ENCODE measurements around the gene TTC39C. TPM values are rescaled to one million over a fixed set of nuclear protein-coding genes. Genes with fewer than 3 reads are reported as not detected.
A peak's percentile ranks its signal among the peaks of the same experiment; 100 is the strongest.
"Not testable (repeated sequence)": the region's sequence is repeated elsewhere in the genome, so short reads cannot be mapped to it uniquely, and the experiment has no call there.

Gene TTC39C
- total and polyA plus RNA-seq, 5 experiments from 2014 or later = 36.5 to 83.3 (median 60.6) TPM

- H3K4me3 Mint-ChIP-seq = no peak overlapping the region
- H3K36me3 Mint-ChIP-seq = peaks cover 5 to 80% (median 6%) of the 10 kb centered on the region in 3 donors
- POLR2A ChIA-PET = interaction anchor here (0.7 kb wide), 1 partner anchor 216 kb away, joined by 4 read pairs; no protein-coding TSS in a partner anchor
- H3K9me3 Mint-ChIP-seq = no peaks in the 10 kb centered on the region
- no peak overlapping the region for H3K27ac Mint-ChIP-seq
- H3K27me3 Mint-ChIP-seq = no peaks in the 10 kb centered on the region
- ATAC-seq = no peak
- no peak for DNase-seq
- H3K4me1 Mint-ChIP-seq = peaks cover 0 to 2% (median under 1%) of the 10 kb centered on the region in 4 donors
These were observed 115.9 kb downstream of the TTC39C start for GRCh38 chr18:24130494-24130893.

GRCh38 chr18:24136967-24137373 is 122.4 kb downstream of the TTC39C start:
- DNase-seq (no peak), ATAC-seq (no peak)
- Mint-ChIP-seq H3K4me3 (peak overlapping the region in 7 of 10 donors; percentile 2 to 91 (median 38)), H3K9me3 (peaks cover 0 to 3% (median 0%) of the 10 kb centered on the region in 9 donors), H3K4me1 (peaks cover 9 to 27% (median 22%) of the 10 kb centered on the region in 4 donors), H3K27ac (peak overlapping the region in 6 of 10 donors; percentile 15 to 79 (median 50)), H3K27me3 (peaks cover 4 to 12% (median 7%) of the 10 kb centered on the region in 5 donors), H3K36me3 (peaks cover 0 to 29% (median 2%) of the 10 kb centered on the region in 3 donors)
- POLR2A ChIA-PET = no interaction called here

GRCh38 chr18:24138409-24138788 is 123.8 kb downstream of the TTC39C start:
- Mint-ChIP-seq H3K4me3 (peak overlapping the region; percentile 87 to 97 (median 92)), H3K4me1 (peaks cover 9 to 27% (median 22%) of the 10 kb centered on the region in 4 donors), H3K27me3 (peaks cover 4 to 12% (median 9%) of the 10 kb centered on the region in 5 donors), H3K9me3 (peaks cover 0 to 3% (median 0%) of the 10 kb centered on the region in 9 donors), H3K27ac (peak overlapping the region; percentile 40 to 95 (median 86)), H3K36me3 (peaks cover 0 to 14% (median 2%) of the 10 kb centered on the region in 3 donors)
- POLR2A ChIA-PET = interaction anchor here (0.5 to 1.1 kb wide), 6 partner anchors 10 to 685 kb away, joined by 3 to 4 read pairs (median 3); partner anchors contain the start of gene RIOK3
- ATAC-seq (peak in 1 of 2 donors; percentile 27), DNase-seq (no peak)

GRCh38 chr18:24138789-24139616 is 124.4 kb downstream of the TTC39C start, which contains the start of gene CABYR:
Gene CABYR, plus strand, starts transcription at chr18:24139062. Its CDS starts 4,053 bp downstream, at chr18:24143115.
- H3K4me3 Mint-ChIP-seq = peak within 1 kb of the TSS; percentile 87 to 97 (median 92)
- peaks cover 0 to 3% (median 0%) of the 10 kb centered on the region in 9 donors for H3K9me3 Mint-ChIP-seq
- peaks cover 4 to 15% (median 9%) of the 10 kb centered on the region in 5 donors for H3K27me3 Mint-ChIP-seq
- POLR2A ChIA-PET = interaction anchor here (0.5 to 1.1 kb wide), 5 partner anchors 11 to 686 kb away, joined by 3 to 4 read pairs (median 3); partner anchors contain the start of gene RIOK3
- H3K36me3 Mint-ChIP-seq = peaks cover 0 to 9% (median 2%) of the 10 kb centered on the region in 3 donors
- peaks cover 9 to 27% (median 22%) of the 10 kb centered on the region in 4 donors for H3K4me1 Mint-ChIP-seq
- peak; percentile 60 to 87 (median 76) for DNase-seq
- peak within 1 kb of the TSS; percentile 59 to 95 (median 86) for H3K27ac Mint-ChIP-seq
- peak; percentile 95 to 97 for ATAC-seq

- no peak overlapping the region for H3K27ac Mint-ChIP-seq
- H3K4me3 Mint-ChIP-seq = peak overlapping the region in 8 of 10 donors; percentile 18 to 66 (median 46)
- H3K27me3 Mint-ChIP-seq = peaks cover 4 to 28% (median 9%) of the 10 kb centered on the region in 5 donors
- DNase-seq = no peak
- peaks cover 0 to 2% (median 0%) of the 10 kb centered on the region in 3 donors for H3K36me3 Mint-ChIP-seq
- no peak for ATAC-seq
- POLR2A ChIA-PET = no interaction called here
- peaks cover 0 to 3% (median 0%) of the 10 kb centered on the region in 9 donors for H3K9me3 Mint-ChIP-seq
- peaks cover 9 to 27% (median 22%) of the 10 kb centered on the region in 4 donors for H3K4me1 Mint-ChIP-seq
These were observed 126.1 kb downstream of the TTC39C start for GRCh38 chr18:24140697-24141096.

GRCh38 chr18:24142376-24142775 is 127.8 kb downstream of the TTC39C start:
- H3K27me3 Mint-ChIP-seq = peaks cover 4 to 33% (median 9%) of the 10 kb centered on the region in 5 donors
- peaks cover 0 to 3% (median 0%) of the 10 kb centered on the region in 9 donors for H3K9me3 Mint-ChIP-seq
- no peak overlapping the region for H3K4me3 Mint-ChIP-seq
- peaks cover 6 to 20% (median 15%) of the 10 kb centered on the region in 4 donors for H3K4me1 Mint-ChIP-seq
- H3K36me3 Mint-ChIP-seq = peaks cover 0 to 2% (median 0%) of the 10 kb centered on the region in 3 donors
- DNase-seq = no peak
- no peak for ATAC-seq
- POLR2A ChIA-PET = interaction anchor here (0.7 kb wide), 1 partner anchor 1145 kb away, joined by 3 read pairs; no protein-coding TSS in a partner anchor
- H3K27ac Mint-ChIP-seq = no peak overlapping the region

- POLR2A ChIA-PET, H3K36me3 Mint-ChIP-seq, H3K4me3 Mint-ChIP-seq, H3K4me1 Mint-ChIP-seq, H3K9me3 Mint-ChIP-seq, DNase-seq, ATAC-seq, H3K27ac Mint-ChIP-seq: not testable (repeated sequence)
- peaks cover 0 to 12% (median 2%) of the 10 kb centered on the region in 5 donors for H3K27me3 Mint-ChIP-seq
These were observed 135.0 kb downstream of the TTC39C start for GRCh38 chr18:24149591-24149990.

- POLR2A ChIA-PET = interaction anchor here (0.9 kb wide), 1 partner anchor 15 kb away, joined by 4 read pairs; no protein-coding TSS in a partner anchor
- no peak overlapping the region for H3K4me3 Mint-ChIP-seq
These were observed 138.8 kb downstream of the TTC39C start for GRCh38 chr18:24153397-24153796.

GRCh38 chr18:24157855-24158254 is 143.3 kb downstream of the TTC39C start:
- DNase-seq (no peak), ATAC-seq (no peak)
- H3K27ac Mint-ChIP-seq = no peak overlapping the region
- H3K4me3 Mint-ChIP-seq = no peak overlapping the region
- no peaks in the 10 kb centered on the region for H3K4me1 Mint-ChIP-seq
- H3K36me3 Mint-ChIP-seq = peaks cover 0 to 5% (median 0%) of the 10 kb centered on the region in 3 donors
- POLR2A ChIA-PET = no interaction called here
- no peaks in the 10 kb centered on the region for H3K9me3 Mint-ChIP-seq
- no peaks in the 10 kb centered on the region for H3K27me3 Mint-ChIP-seq

More at GRCh38 chr18:24153397-24153796, 138.8 kb downstream of the TTC39C start:
- Mint-ChIP-seq H3K36me3 (no peaks in the 10 kb centered on the region), H3K27ac (no peak overlapping the region), H3K9me3 (no peaks in the 10 kb centered on the region), H3K4me1 (no peaks in the 10 kb centered on the region), H3K27me3 (no peaks in the 10 kb centered on the region)
- DNase-seq (no peak), ATAC-seq (no peak)

GRCh38 chr18:24160086-24160485 is 145.5 kb downstream of the TTC39C start:
- H3K4me3 Mint-ChIP-seq = no peak overlapping the region
- H3K27ac Mint-ChIP-seq = no peak overlapping the region
- no peak for ATAC-seq

GRCh38 chr18:24161304-24161703 is 146.8 kb downstream of the TTC39C start:
- no peaks in the 10 kb centered on the region for H3K4me1 Mint-ChIP-seq
- DNase-seq (no peak), ATAC-seq (no peak)
- H3K36me3 Mint-ChIP-seq = peaks cover 0 to 13% (median 7%) of the 10 kb centered on the region in 3 donors
- POLR2A ChIA-PET = no interaction called here
- H3K27me3 Mint-ChIP-seq = no peaks in the 10 kb centered on the region
- H3K9me3 Mint-ChIP-seq = no peaks in the 10 kb centered on the region
- no peak overlapping the region for H3K4me3 Mint-ChIP-seq
- no peak overlapping the region for H3K27ac Mint-ChIP-seq

More at GRCh38 chr18:24160086-24160485, 145.5 kb downstream of the TTC39C start:
- H3K9me3 Mint-ChIP-seq = no peaks in the 10 kb centered on the region
- H3K4me1 Mint-ChIP-seq = no peaks in the 10 kb centered on the region
- no peaks in the 10 kb centered on the region for H3K27me3 Mint-ChIP-seq
- H3K36me3 Mint-ChIP-seq = peaks cover 0 to 7% (median 6%) of the 10 kb centered on the region in 3 donors
- DNase-seq = no peak
- POLR2A ChIA-PET = no interaction called here

GRCh38 chr18:24168496-24168895 is 153.9 kb downstream of the TTC39C start:
- H3K4me3 Mint-ChIP-seq = no peak overlapping the region
- no peaks in the 10 kb centered on the region for H3K9me3 Mint-ChIP-seq
- DNase-seq = no peak
- no peaks in the 10 kb centered on the region for H3K27me3 Mint-ChIP-seq
- H3K27ac Mint-ChIP-seq = no peak overlapping the region
- no peak for ATAC-seq
- H3K36me3 Mint-ChIP-seq = peaks cover 0 to 13% (median 6%) of the 10 kb centered on the region in 3 donors
- POLR2A ChIA-PET = no interaction called here
- H3K4me1 Mint-ChIP-seq = no peaks in the 10 kb centered on the region
